Suprapubic skin (tissue), 4 donors: ENCODE data around the gene ZP2. TPM values are rescaled to one million over a fixed set of nuclear protein-coding genes. Genes with fewer than 3 reads are reported as not detected.
"Not testable (repeated sequence)": the region's sequence is repeated elsewhere in the genome, so short reads cannot be mapped to it uniquely, and the experiment has no call there.

Experiments
- DNase-seq, 2 donors: peaks; one replicate each; pipeline ENCODE4 v3.0.0-alpha.2; 2019; ENCODE audit warnings: low spot score in 2 of 2
- H3K27ac ChIP-seq: fragments of 200-600 bp; sonication (generic); one replicate; pipeline ENCODE4 v1.5.1; 2019
- H3K27me3 ChIP-seq: fragments of 200-600 bp; sonication (generic); one replicate; pipeline ENCODE4 v1.5.1; 2019
- H3K36me3 ChIP-seq: fragments of 200-600 bp; sonication (generic); one replicate; pipeline ENCODE4 v1.5.1; 2019
- H3K4me1 ChIP-seq: fragments of 200-600 bp; sonication (generic); one replicate; pipeline ENCODE4 v1.5.1; 2019
- H3K4me3 ChIP-seq: fragments of 200-600 bp; sonication (generic); one replicate; pipeline ENCODE4 v1.5.1; 2019; ENCODE audit warnings: mild to moderate bottlenecking
- H3K9me3 ChIP-seq: fragments of 200-600 bp; sonication (generic); one replicate; pipeline ENCODE4 v1.5.1; 2019
- EP300 ChIP-seq: sonication (generic); formaldehyde crosslinking; IDR thresholded peaks from one replicate; pipeline ENCODE4 v1.6.1; 2017; ENCODE audit warnings: antibody characterized with exemption
- POLR2A ChIP-seq, 2 donors: fragments of 450-650 bp; IDR thresholded peaks; one replicate each; pipeline ENCODE4 v1.6.1; 2017; ENCODE audit warnings: antibody characterized with exemption in 2 of 2, mild to moderate bottlenecking in 2 of 2, moderate library complexity in 2 of 2
- POLR2AphosphoS5 ChIP-seq, 3 donors: sonication (generic); formaldehyde crosslinking; IDR thresholded peaks; one replicate each; pipeline ENCODE4 v1.6.1; 2017; ENCODE audit warnings: antibody characterized with exemption in 3 of 3
- WGBS: methylation state at CpG from one replicate; pipeline ENCODE4 v1.1.5; 2018; 5-methylcytosine and 5-hydroxymethylcytosine counted together
- total RNA-seq, 4 donors: library from RNA; depleted of rRNA; stranded (reverse); fragments of >200 nt; gene quantifications; one replicate each; pipeline ENCODE4 v1.1.0, GENCODE V29; 2016
- TF ChIP-seq, protein P1 (sequence below), 2 donors: fragments of 200-600 bp in 1 of 2; fragments of 450-650 bp in 1 of 2; sonication (generic) in 1 of 2; IDR thresholded peaks; one replicate each; pipeline ENCODE4 v1.5.1; 2016 to 2019; ENCODE audit warnings: antibody characterized with exemption in 2 of 2, mild to moderate bottlenecking in 1 of 2, moderate library complexity in 1 of 2

ZP2 gene
- total RNA-seq, 4 donors from 2014 or later: not detected

DNA sequence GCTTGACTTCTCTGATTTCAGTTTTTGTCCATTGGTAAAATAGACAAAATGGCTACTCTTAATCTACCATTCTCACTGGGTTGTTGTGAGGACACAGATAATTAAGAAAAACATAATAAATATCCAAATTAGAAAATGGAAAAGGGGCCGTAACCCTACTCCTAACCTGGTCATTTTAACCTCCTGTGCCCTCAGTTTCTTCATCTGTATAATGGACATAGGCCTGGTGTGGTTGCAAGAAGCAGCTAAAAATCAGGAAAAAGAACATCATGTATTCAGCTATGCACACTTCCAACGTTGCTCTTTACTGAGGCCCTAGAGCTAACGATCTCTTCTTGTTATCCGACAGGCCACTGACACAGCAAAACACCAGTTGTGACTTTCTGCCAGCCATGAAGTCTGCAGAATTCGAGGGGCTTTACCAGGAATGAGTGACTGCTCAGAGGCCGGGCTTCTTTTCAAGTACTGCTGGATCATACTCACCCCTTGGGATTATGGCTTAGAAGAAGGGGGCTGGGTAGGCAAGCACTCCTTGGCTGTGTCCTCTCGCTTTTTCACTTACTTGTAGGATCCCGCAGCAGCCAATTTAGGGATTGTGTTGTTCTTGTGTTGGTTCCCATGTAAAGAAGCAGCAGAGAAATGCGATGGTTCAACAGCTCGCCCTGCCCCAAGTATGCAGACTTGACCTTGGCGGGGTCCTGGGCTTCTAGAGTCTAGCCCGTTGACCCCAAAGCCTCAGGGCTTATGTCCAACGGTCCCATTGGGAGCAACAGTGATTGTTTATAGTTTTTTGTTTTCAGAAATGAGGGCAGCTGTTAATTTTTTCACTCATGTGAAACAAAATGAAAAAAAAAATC lies 32.0 kb downstream of the ZP2 start:
- no peak for DNase-seq
- Histone ChIP-seq H3K9me3 (no peaks in the 10 kb centered on the region), H3K36me3 (peaks cover 68% of the 10 kb centered on the region), H3K4me3 (no peak overlapping the region), H3K27me3 (no peaks in the 10 kb centered on the region), H3K4me1 (no peaks in the 10 kb centered on the region), H3K27ac (no peak overlapping the region)
- TF ChIP-seq POLR2AphosphoS5 (IDR thresholded peaks at IDR 0.05): no peak
- TF ChIP-seq POLR2A (IDR thresholded peaks at IDR 0.05): no peak
- TF ChIP-seq, protein P1, sequence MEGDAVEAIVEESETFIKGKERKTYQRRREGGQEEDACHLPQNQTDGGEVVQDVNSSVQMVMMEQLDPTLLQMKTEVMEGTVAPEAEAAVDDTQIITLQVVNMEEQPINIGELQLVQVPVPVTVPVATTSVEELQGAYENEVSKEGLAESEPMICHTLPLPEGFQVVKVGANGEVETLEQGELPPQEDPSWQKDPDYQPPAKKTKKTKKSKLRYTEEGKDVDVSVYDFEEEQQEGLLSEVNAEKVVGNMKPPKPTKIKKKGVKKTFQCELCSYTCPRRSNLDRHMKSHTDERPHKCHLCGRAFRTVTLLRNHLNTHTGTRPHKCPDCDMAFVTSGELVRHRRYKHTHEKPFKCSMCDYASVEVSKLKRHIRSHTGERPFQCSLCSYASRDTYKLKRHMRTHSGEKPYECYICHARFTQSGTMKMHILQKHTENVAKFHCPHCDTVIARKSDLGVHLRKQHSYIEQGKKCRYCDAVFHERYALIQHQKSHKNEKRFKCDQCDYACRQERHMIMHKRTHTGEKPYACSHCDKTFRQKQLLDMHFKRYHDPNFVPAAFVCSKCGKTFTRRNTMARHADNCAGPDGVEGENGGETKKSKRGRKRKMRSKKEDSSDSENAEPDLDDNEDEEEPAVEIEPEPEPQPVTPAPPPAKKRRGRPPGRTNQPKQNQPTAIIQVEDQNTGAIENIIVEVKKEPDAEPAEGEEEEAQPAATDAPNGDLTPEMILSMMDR (IDR thresholded peaks at IDR 0.05): no peak
- no peak for TF ChIP-seq EP300
- 86% methylated on average over 13 of the region's 13 CpGs for WGBS

DNA sequence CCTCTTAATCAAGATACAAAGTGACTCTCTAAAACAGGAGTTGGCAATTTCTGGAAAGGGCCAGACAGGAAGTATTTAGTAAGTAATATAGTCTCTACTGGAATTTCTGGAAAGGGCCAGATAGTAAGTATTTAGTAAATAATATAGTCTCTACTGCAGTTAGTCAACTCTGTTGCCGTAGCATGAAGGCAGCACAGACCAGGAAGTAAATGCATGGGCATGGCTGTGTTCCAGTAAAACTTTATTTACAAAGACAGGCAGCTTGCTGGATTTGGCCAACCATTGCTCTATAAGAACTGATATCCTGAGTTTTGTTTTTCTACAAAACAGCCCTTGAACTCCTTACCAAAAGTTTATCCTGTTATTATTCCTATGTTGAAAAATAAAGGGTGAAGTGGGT lies 36.0 kb downstream of the ZP2 start:
- H3K27me3 ChIP-seq: no peaks in the 10 kb centered on the region
- 92% methylated on average over 1 of the region's 1 CpG for WGBS
- H3K27ac ChIP-seq: no peak overlapping the region
- no peaks in the 10 kb centered on the region for H3K9me3 ChIP-seq
- no peak for TF ChIP-seq EP300
- TF ChIP-seq POLR2A (IDR thresholded peaks at IDR 0.05): no peak
- TF ChIP-seq POLR2AphosphoS5 (IDR thresholded peaks at IDR 0.05): no peak
- TF ChIP-seq, protein P1 (IDR thresholded peaks at IDR 0.05): no peak
- peaks cover 84% of the 10 kb centered on the region for H3K36me3 ChIP-seq
- H3K4me1 ChIP-seq: no peaks in the 10 kb centered on the region
- no peak for DNase-seq
- H3K4me3 ChIP-seq: no peak overlapping the region

DNA sequence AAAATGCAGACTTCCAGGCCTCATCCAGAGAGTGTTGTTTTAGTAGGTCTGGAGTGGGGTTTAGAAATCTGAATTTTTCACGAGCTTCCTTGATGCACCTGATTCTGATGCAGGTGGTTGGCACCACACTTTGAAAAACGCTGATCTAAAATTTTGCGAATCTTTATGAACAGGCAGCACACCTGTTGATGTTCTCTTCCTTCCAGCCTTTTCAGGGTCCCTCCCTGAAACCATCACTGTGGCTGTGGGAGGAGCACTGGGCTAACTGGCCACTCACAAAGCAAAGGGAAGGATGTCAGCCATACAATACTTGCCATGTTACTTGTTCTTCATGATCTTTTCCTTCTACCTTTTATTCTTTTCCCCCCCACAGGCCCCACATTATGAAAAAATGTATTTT lies 38.7 kb downstream of the ZP2 start:
- Histone ChIP-seq H3K9me3 (no peaks in the 10 kb centered on the region), H3K27me3 (no peaks in the 10 kb centered on the region), H3K27ac (no peak overlapping the region), H3K36me3 (peaks cover 70% of the 10 kb centered on the region), H3K4me1 (peaks cover 8% of the 10 kb centered on the region), H3K4me3 (no peak overlapping the region)
- TF ChIP-seq POLR2A (IDR thresholded peaks at IDR 0.05): no peak
- TF ChIP-seq, protein P1 (IDR thresholded peaks at IDR 0.05): no peak
- TF ChIP-seq EP300: no peak
- TF ChIP-seq POLR2AphosphoS5 (IDR thresholded peaks at IDR 0.05): no peak
- no peak for DNase-seq
- WGBS: 81% methylated on average over 3 of the region's 3 CpGs

DNA sequence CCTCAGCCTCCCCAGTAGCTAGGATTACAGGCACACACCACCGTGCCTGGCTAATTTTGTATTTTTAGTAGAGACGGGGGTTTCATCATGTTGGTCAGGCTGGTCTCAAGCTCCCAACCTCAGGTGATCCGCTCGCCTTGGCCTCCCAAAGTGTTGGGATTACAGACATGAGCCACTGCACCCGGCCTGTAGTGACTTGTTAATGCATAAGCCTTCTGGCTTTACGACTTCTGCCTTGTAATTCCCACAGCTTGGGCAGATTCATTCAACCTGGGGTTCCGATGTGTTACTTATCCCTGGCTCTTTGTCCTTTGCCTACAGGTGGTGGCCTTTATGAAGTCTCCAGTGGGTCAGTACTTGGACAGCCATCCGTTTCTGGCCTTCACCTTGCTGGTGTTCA lies 41.3 kb downstream of the ZP2 start:
- not testable (repeated sequence) for H3K9me3 ChIP-seq, H3K4me1 ChIP-seq, DNase-seq, H3K27me3 ChIP-seq, H3K27ac ChIP-seq, H3K4me3 ChIP-seq
- peaks cover 73% of the 10 kb centered on the region for H3K36me3 ChIP-seq
- WGBS: 84% methylated on average over 8 of the region's 8 CpGs

DNA sequence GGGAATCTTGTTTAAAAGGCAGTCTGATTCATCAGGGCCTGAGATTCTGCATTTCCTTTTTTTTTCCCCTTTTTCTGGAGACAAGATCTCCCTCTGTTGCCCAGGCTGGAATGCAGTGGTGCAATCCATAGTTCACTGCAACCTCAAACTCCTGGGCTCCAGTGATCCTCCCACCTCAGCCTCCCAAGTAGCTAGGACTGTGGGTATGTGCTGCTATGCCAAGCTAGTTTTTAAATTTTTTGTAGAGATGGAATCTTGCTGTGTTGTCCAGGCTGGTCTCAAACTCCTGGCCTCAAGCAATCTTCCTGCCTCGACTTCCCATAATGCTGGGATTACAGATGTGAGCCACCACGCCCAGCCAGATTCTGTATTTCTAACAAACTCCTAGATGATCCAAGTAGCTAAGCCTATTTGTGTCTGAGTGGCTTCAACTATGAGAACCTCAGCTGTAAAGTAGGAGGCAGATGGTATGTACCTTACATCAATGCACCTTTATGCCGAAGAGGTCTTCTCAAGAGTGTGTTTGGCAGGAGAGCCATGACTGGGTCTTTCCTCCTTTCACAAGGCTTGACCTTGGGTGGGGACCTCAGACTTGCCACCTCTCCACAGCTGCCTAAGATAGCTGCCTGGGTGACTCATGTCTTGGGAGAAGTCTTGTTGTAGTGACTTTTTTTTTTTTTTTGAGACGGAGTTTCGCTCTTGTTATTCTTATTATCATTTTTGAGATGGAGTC lies 42.0 kb downstream of the ZP2 start:
- Histone ChIP-seq H3K4me1 (peaks cover 9% of the 10 kb centered on the region), H3K27me3 (no peaks in the 10 kb centered on the region), H3K9me3 (no peaks in the 10 kb centered on the region), H3K27ac (no peak overlapping the region), H3K4me3 (no peak overlapping the region), H3K36me3 (peaks cover 76% of the 10 kb centered on the region)
- 71% methylated on average over 5 of the region's 5 CpGs for WGBS
- no peak for DNase-seq
- no peak for TF ChIP-seq EP300
- TF ChIP-seq, protein P1 (IDR thresholded peaks at IDR 0.05): no peak
- TF ChIP-seq POLR2A (IDR thresholded peaks at IDR 0.05): no peak
- no peak for TF ChIP-seq POLR2AphosphoS5 (IDR thresholded peaks at IDR 0.05)
